B cell (primary cell): ENCODE results near the gene ZNF609. TPM values are rescaled to one million over a fixed set of nuclear protein-coding genes. Genes with fewer than 3 reads are reported as not detected.

Source experiments
- ATAC-seq: fragments of 200-7000 bp; cut with Tn5 transposase; one replicate; pipeline ENCODE4 v1.10.0; 2021; ENCODE audit warnings: low read depth, mild to moderate bottlenecking, moderate number of reproducible peaks, moderate library complexity
- CTCF ChIA-PET: fragments of 350-600 bp; sonication (Branson Sonifier 250); formaldehyde crosslinking; loops from one replicate; lab custom pipeline; 2021; ENCODE audit warnings: antibody characterized with exemption, inconsistent platforms; lab: Charles Lee
- POLR2A ChIA-PET: fragments of 350-600 bp; sonication (Branson Sonifier 250); formaldehyde crosslinking; loops from one replicate; lab custom pipeline; 2021; ENCODE audit warnings: antibody characterized with exemption; lab: Charles Lee
- DNase-seq: peaks from one replicate; pipeline ENCODE4 v3.0.0; 2013
- H2AFZ ChIP-seq: 2 replicates; pipeline ENCODE4 v1.6.1; 2012; ENCODE audit warnings: mild to moderate bottlenecking, low read depth, low read length; ENCODE audit not compliant: insufficient read depth, poor library complexity, severe bottlenecking
- H3K27ac ChIP-seq, 2 donors: 1 replicate in 1 of 2; 2 replicates in 1 of 2; pipeline ENCODE4 v1.5.1; 2012 to 2013; ENCODE audit warnings: low read length in 2 of 2, mild to moderate bottlenecking in 2 of 2, moderate library complexity in 1 of 2
- H3K27me3 ChIP-seq, 4 experiments: fragments of 200-600 bp in 1 of 4; sonication (generic) in 1 of 4; replicated peaks in 1 of 4; 1 replicate in 2 of 4; 2 replicates in 2 of 4; pipeline versions ENCODE4 v1.6.1 to v1.7.0; 2013 to 2016; ENCODE audit warnings: low read length in 3 of 4, mild to moderate bottlenecking in 2 of 4, mixed read lengths in 1 of 4, moderate library complexity in 1 of 4; ENCODE audit not compliant: insufficient read depth in 4 of 4, control insufficient read depth in 3 of 4; ENCODE audit errors: control extremely low read depth in 1 of 4
- H3K36me3 ChIP-seq, 2 experiments: replicated peaks in 1 of 2; 1 replicate in 1 of 2; 2 replicates in 1 of 2; pipeline versions ENCODE4 v1.6.1 to v1.7.1; 2013; ENCODE audit warnings: low read length in 1 of 2; ENCODE audit not compliant: insufficient read depth in 2 of 2, control insufficient read depth in 1 of 2; ENCODE audit errors: control extremely low read depth in 1 of 2, extremely low read depth in 1 of 2
- H3K4me1 ChIP-seq, 2 donors: fragments of 200-600 bp in 1 of 2; sonication (generic) in 1 of 2; 1 replicate in 1 of 2; 2 replicates in 1 of 2; pipeline versions ENCODE4 v1.5.1 to v1.6.1; 2013 to 2017; ENCODE audit warnings: low read length in 2 of 2; ENCODE audit not compliant: control insufficient read depth in 2 of 2, insufficient read depth in 2 of 2
- H3K4me2 ChIP-seq: replicated peaks from 2 replicates; pipeline ENCODE3; 2012; ENCODE audit warnings: mild to moderate bottlenecking, low read depth, low read length; ENCODE audit not compliant: poor library complexity, severe bottlenecking
- H3K4me3 ChIP-seq, 5 experiments: fragments of 200-600 bp in 1 of 5; sonication (generic) in 1 of 5; 1 replicate in 3 of 5; 2 replicates in 2 of 5; pipeline versions ENCODE4 v1.5.1 to v1.7.0; 2011 to 2016; ENCODE audit warnings: low read length in 4 of 5, mild to moderate bottlenecking in 4 of 5, low read depth in 2 of 5, control low read depth in 1 of 5, moderate library complexity in 1 of 5; ENCODE audit not compliant: insufficient read depth in 1 of 5; ENCODE audit errors: control extremely low read depth in 1 of 5, extremely low read depth in 1 of 5
- H3K79me2 ChIP-seq: fragments of 200-600 bp; sonication (generic); one replicate; pipeline ENCODE4 v1.6.0; 2016; ENCODE audit warnings: low read length; ENCODE audit not compliant: control insufficient read depth, insufficient read depth
- H3K9ac ChIP-seq: fragments of 200-600 bp; sonication (generic); 2 replicates; pipeline ENCODE4 v1.6.1; 2017; ENCODE audit warnings: mild to moderate bottlenecking, low read length, moderate library complexity
- H3K9me3 ChIP-seq, 3 donors: one replicate each; pipeline versions ENCODE4 v1.6.1 to v1.7.1; 2013; ENCODE audit warnings: low read length in 2 of 3; ENCODE audit not compliant: control insufficient read depth in 2 of 3, insufficient read depth in 1 of 3; ENCODE audit errors: control extremely low read depth in 1 of 3
- H4K20me1 ChIP-seq: 2 replicates; pipeline ENCODE4 v1.6.0; 2012; ENCODE audit warnings: mild to moderate bottlenecking, low read length; ENCODE audit not compliant: insufficient read depth, control insufficient read depth, poor library complexity, severe bottlenecking
- H3K27ac Mint-ChIP-seq: one replicate; pipeline ENCODE4 v1.8.0; 2021; ENCODE audit warnings: mixed read lengths
- H3K27me3 Mint-ChIP-seq: one replicate; pipeline ENCODE4 v1.8.0; 2021; ENCODE audit warnings: mixed read lengths
- H3K4me1 Mint-ChIP-seq: one replicate; pipeline ENCODE4 v1.8.0; 2021; ENCODE audit warnings: mixed read lengths
- H3K4me3 Mint-ChIP-seq: one replicate; pipeline ENCODE4 v1.8.0; 2021; ENCODE audit warnings: mixed read lengths
- H3K9me3 Mint-ChIP-seq: one replicate; pipeline ENCODE4 v1.8.0; 2022; ENCODE audit warnings: mixed read lengths; ENCODE audit not compliant: insufficient read depth
- EZH2 ChIP-seq: IDR thresholded peaks from 2 replicates; pipeline ENCODE4 v1.6.1; 2012; ENCODE audit warnings: borderline replicate concordance, low read depth, mild to moderate bottlenecking, moderate library complexity, low read length; ENCODE audit not compliant: insufficient read depth, poor library complexity, severe bottlenecking
- WGBS: methylation state at CpG from one replicate; pipeline ENCODE4 v1.1.5; 2013; ENCODE audit warnings: missing lambda C conversion rate; ENCODE audit not compliant: insufficient coverage; 5-methylcytosine and 5-hydroxymethylcytosine counted together
- intact Hi-C: fragments of 100-400 bp; cut with micrococcal nuclease; formaldehyde crosslinking; loops from one replicate; pipeline ENCODE4 v1.10.0; 2022
- polyA plus RNA-seq: library from polyadenylated mRNA; depleted of rRNA; stranded (reverse); fragments of >200 nt; gene quantifications from 2 replicates; pipeline ENCODE4 v1.2.3, GENCODE V29; 2012
- total RNA-seq, 2 donors: library from RNA; stranded (reverse); fragments of 120-200 nt in 1 of 2; gene quantifications; 1 replicate in 1 of 2; 2 replicates in 1 of 2; pipeline versions ENCODE4 v1.2.3 to v1.2.4, GENCODE V29; 2013 to 2022
- TF ChIP-seq, protein P1 (sequence below): fragments of 200-600 bp; IDR thresholded peaks from one replicate; pipeline ENCODE4 v1.8.0; 2022; ENCODE audit warnings: antibody characterized with exemption, mild to moderate bottlenecking

The ZNF609 gene
- total and polyA plus RNA-seq, 2 donors (not counting 1 experiment from before 2014, with no cell fraction given) = 5.8 to 32.9 TPM

DNA sequence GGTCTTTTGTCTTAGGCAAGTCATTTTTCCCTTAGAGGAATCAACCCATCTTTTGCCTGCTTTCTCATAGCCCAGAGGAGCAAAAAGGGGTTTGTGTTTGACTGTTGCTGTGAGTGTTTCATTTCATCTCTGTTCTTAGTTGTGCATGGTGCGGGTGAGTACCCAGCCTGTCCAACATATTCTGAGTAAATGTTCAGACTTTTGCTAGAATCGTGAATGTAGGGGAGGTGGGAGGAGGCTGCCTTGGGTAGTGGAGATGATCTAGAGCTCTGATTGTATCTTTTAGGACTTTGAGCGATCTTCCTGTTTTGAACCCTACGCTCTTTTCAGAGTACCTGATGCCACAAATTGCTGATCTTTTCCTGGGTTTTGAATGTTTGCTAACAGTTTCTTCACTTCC, 123.1 kb downstream of the ZNF609 start:
- H3K79me2 ChIP-seq = peaks cover 78% of the 10 kb centered on the region
- intact Hi-C loops = no loop called here
- peaks cover 0 to 2% of the 10 kb centered on the region in 2 experiments for H3K36me3 ChIP-seq
- Mint-ChIP-seq H3K9me3 (no peaks in the 10 kb centered on the region), H3K27ac (no peak overlapping the region), H3K4me1 (peaks cover 16% of the 10 kb centered on the region), H3K4me3 (no peak overlapping the region), H3K27me3 (no peaks in the 10 kb centered on the region)
- H4K20me1 ChIP-seq = no peaks in the 10 kb centered on the region
- H3K4me3 ChIP-seq = no peak overlapping the region
- no peak overlapping the region for H3K9ac ChIP-seq
- no peaks in the 10 kb centered on the region for H3K4me1 ChIP-seq
- TF ChIP-seq, protein P1, sequence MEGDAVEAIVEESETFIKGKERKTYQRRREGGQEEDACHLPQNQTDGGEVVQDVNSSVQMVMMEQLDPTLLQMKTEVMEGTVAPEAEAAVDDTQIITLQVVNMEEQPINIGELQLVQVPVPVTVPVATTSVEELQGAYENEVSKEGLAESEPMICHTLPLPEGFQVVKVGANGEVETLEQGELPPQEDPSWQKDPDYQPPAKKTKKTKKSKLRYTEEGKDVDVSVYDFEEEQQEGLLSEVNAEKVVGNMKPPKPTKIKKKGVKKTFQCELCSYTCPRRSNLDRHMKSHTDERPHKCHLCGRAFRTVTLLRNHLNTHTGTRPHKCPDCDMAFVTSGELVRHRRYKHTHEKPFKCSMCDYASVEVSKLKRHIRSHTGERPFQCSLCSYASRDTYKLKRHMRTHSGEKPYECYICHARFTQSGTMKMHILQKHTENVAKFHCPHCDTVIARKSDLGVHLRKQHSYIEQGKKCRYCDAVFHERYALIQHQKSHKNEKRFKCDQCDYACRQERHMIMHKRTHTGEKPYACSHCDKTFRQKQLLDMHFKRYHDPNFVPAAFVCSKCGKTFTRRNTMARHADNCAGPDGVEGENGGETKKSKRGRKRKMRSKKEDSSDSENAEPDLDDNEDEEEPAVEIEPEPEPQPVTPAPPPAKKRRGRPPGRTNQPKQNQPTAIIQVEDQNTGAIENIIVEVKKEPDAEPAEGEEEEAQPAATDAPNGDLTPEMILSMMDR = no peak
- TF ChIP-seq EZH2 = no peak
- no peak overlapping the region for H3K4me2 ChIP-seq
- ChIA-PET CTCF (no interaction called here), POLR2A (no interaction called here)
- no peaks in the 10 kb centered on the region for H3K27me3 ChIP-seq
- no peak for ATAC-seq
- H3K27ac ChIP-seq = no peak overlapping the region
- peaks cover 0 to 8% (median 6%) of the 10 kb centered on the region in 3 donors for H3K9me3 ChIP-seq
- 97% methylated on average over 4 of the region's 4 CpGs for WGBS
- H2AFZ ChIP-seq = no peak overlapping the region
- no peak for DNase-seq

DNA sequence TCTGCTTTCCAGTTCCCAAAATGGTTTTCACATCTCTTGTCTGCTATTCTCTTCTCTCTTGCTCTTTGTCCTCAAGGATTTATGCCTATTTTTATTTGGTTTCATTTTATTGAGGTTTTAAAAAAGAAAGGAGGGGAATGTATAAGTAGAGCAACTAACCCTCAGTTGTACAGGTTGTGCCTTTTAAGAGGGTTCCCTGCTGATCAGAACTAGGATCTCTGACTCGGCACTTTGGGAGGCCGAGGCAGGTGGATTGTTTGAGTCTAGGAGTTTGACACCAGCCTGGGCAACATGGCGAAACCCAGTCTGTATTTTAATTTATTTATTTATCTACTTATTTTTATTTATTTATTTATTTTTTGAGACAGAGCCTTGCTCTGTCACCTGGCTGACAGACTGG, 123.6 kb downstream of the ZNF609 start:
- H3K4me1 ChIP-seq = no peaks in the 10 kb centered on the region
- H3K27ac Mint-ChIP-seq = no peak overlapping the region
- H2AFZ ChIP-seq = no peak overlapping the region
- ChIA-PET POLR2A (no interaction called here), CTCF (no interaction called here)
- intact Hi-C loops = no loop called here
- ATAC-seq (no peak), DNase-seq (no peak)
- H3K36me3 ChIP-seq = peaks cover 0 to 2% of the 10 kb centered on the region in 2 experiments
- H3K9ac ChIP-seq = no peak overlapping the region
- H4K20me1 ChIP-seq = no peaks in the 10 kb centered on the region
- H3K4me3 ChIP-seq = no peak overlapping the region
- H3K27me3 Mint-ChIP-seq = no peaks in the 10 kb centered on the region
- H3K9me3 ChIP-seq = peaks cover 0 to 8% (median 6%) of the 10 kb centered on the region in 3 donors
- WGBS = no CpG with 5 or more reads among the region's 3 CpGs
- no peaks in the 10 kb centered on the region for H3K9me3 Mint-ChIP-seq
- H3K79me2 ChIP-seq = peaks cover 78% of the 10 kb centered on the region
- no peak overlapping the region for H3K27ac ChIP-seq
- no peak overlapping the region for H3K4me2 ChIP-seq
- H3K27me3 ChIP-seq = no peaks in the 10 kb centered on the region
- H3K4me3 Mint-ChIP-seq = no peak overlapping the region
- no peak for TF ChIP-seq EZH2
- TF ChIP-seq, protein P1 = no peak
- H3K4me1 Mint-ChIP-seq = peaks cover 16% of the 10 kb centered on the region
